Renal pelvis (tissue), 12 donors: ENCODE measurements around the gene ECHS1. TPM values are rescaled to one million over a fixed set of nuclear protein-coding genes. Genes with fewer than 3 reads are reported as not detected.
"Not testable (repeated sequence)": the region's sequence is repeated elsewhere in the genome, so short reads cannot be mapped to it uniquely, and the experiment has no call there.

ENCODE experiments used
- DNase-seq: peaks from one replicate; pipeline ENCODE4 v3.0.0-alpha.2; 2013
- long read RNA-seq, 16 experiments: transcript quantifications; one replicate each; lab custom pipeline, GENCODE V29; 2026
- polyA plus RNA-seq, 3 donors: library from polyadenylated mRNA; unstranded; fragments of 120-200 nt; gene quantifications; one replicate each; pipeline ENCODE4 v1.2.1, GENCODE V29; 2013; ENCODE audit not compliant: insufficient read length in 3 of 3

The ECHS1 gene
- polyA plus RNA-seq = 100 to 1,000 TPM; 143 to 155 (median 153) TPM
- long read RNA-seq, donor 1, transcript ECHS1-201 (8 exons, 1,617 nt) = major isoform, 72 of 98 reads
- long read RNA-seq, donor 1, partial matches to known transcripts = 26 of 98 reads
- long read RNA-seq, donor 1, other reads (novel, unspliced or antisense) = 0 of 98 reads
- long read RNA-seq, donor 2, transcript ECHS1-201 (8 exons, 1,617 nt) = major isoform, 149 of 173 reads
- long read RNA-seq, donor 2, partial matches to known transcripts = 24 of 173 reads
- long read RNA-seq, donor 2, other reads (novel, unspliced or antisense) = 0 of 173 reads
- long read RNA-seq, donor 3, transcript ECHS1-201 (8 exons, 1,617 nt) = major isoform, 78 of 125 reads
- long read RNA-seq, donor 3, partial matches to known transcripts = 47 of 125 reads
- long read RNA-seq, donor 3, other reads (novel, unspliced or antisense) = 0 of 125 reads
- long read RNA-seq, donor 4, transcript ECHS1-201 (8 exons, 1,617 nt) = major isoform, 143 of 171 reads
- long read RNA-seq, donor 4, partial matches to known transcripts = 28 of 171 reads
- long read RNA-seq, donor 4, other reads (novel, unspliced or antisense) = 0 of 171 reads
- long read RNA-seq, donor 5, transcript ECHS1-201 (8 exons, 1,617 nt) = major isoform, 58 of 74 reads
- long read RNA-seq, donor 5, partial matches to known transcripts = 16 of 74 reads
- long read RNA-seq, donor 5, other reads (novel, unspliced or antisense) = 0 of 74 reads
- long read RNA-seq, donor 6, transcript ECHS1-201 (8 exons, 1,617 nt) = major isoform, 119 of 149 reads
- long read RNA-seq, donor 6, partial matches to known transcripts = 30 of 149 reads
- long read RNA-seq, donor 6, other reads (novel, unspliced or antisense) = 0 of 149 reads
- long read RNA-seq, donor 7, transcript ECHS1-201 (8 exons, 1,617 nt) = major isoform, 133 of 333 reads
- long read RNA-seq, donor 7, partial matches to known transcripts = 168 of 333 reads
- long read RNA-seq, donor 7, other reads (novel, unspliced or antisense) = 32 of 333 reads
- long read RNA-seq, donor 8, transcript ECHS1-201 (8 exons, 1,617 nt) = major isoform, 43 of 50 reads
- long read RNA-seq, donor 8, partial matches to known transcripts = 7 of 50 reads
- long read RNA-seq, donor 8, other reads (novel, unspliced or antisense) = 0 of 50 reads
- long read RNA-seq, donor 9, transcript ECHS1-201 (8 exons, 1,617 nt) = major isoform, 140 of 194 reads
- long read RNA-seq, donor 9, partial matches to known transcripts = 54 of 194 reads
- long read RNA-seq, donor 9, other reads (novel, unspliced or antisense) = 0 of 194 reads
- long read RNA-seq, donor 10, transcript ECHS1-201 (8 exons, 1,617 nt) = major isoform, 93 of 129 reads
- long read RNA-seq, donor 10, partial matches to known transcripts = 36 of 129 reads
- long read RNA-seq, donor 10, other reads (novel, unspliced or antisense) = 0 of 129 reads
- long read RNA-seq, donor 11, transcript ECHS1-201 (8 exons, 1,617 nt) = major isoform, 72 of 100 reads
- long read RNA-seq, donor 11, partial matches to known transcripts = 28 of 100 reads
- long read RNA-seq, donor 11, other reads (novel, unspliced or antisense) = 0 of 100 reads
- long read RNA-seq, donor 12, transcript ECHS1-201 (8 exons, 1,617 nt) = major isoform, 147 of 205 reads
- long read RNA-seq, donor 12, partial matches to known transcripts = 58 of 205 reads
- long read RNA-seq, donor 12, other reads (novel, unspliced or antisense) = 0 of 205 reads
- long read RNA-seq, donor 13, transcript ECHS1-201 (8 exons, 1,617 nt) = major isoform, 35 of 80 reads
- long read RNA-seq, donor 13, partial matches to known transcripts = 45 of 80 reads
- long read RNA-seq, donor 13, other reads (novel, unspliced or antisense) = 0 of 80 reads
- long read RNA-seq, donor 14 = 0 reads
- long read RNA-seq, donor 15, transcript ECHS1-201 (8 exons, 1,617 nt) = major isoform, 164 of 235 reads
- long read RNA-seq, donor 15, partial matches to known transcripts = 64 of 235 reads
- long read RNA-seq, donor 15, other reads (novel, unspliced or antisense) = 7 of 235 reads
- long read RNA-seq, donor 16, transcript ECHS1-201 (8 exons, 1,617 nt) = major isoform, 120 of 179 reads
- long read RNA-seq, donor 16, partial matches to known transcripts = 59 of 179 reads
- long read RNA-seq, donor 16, other reads (novel, unspliced or antisense) = 0 of 179 reads

DNA sequence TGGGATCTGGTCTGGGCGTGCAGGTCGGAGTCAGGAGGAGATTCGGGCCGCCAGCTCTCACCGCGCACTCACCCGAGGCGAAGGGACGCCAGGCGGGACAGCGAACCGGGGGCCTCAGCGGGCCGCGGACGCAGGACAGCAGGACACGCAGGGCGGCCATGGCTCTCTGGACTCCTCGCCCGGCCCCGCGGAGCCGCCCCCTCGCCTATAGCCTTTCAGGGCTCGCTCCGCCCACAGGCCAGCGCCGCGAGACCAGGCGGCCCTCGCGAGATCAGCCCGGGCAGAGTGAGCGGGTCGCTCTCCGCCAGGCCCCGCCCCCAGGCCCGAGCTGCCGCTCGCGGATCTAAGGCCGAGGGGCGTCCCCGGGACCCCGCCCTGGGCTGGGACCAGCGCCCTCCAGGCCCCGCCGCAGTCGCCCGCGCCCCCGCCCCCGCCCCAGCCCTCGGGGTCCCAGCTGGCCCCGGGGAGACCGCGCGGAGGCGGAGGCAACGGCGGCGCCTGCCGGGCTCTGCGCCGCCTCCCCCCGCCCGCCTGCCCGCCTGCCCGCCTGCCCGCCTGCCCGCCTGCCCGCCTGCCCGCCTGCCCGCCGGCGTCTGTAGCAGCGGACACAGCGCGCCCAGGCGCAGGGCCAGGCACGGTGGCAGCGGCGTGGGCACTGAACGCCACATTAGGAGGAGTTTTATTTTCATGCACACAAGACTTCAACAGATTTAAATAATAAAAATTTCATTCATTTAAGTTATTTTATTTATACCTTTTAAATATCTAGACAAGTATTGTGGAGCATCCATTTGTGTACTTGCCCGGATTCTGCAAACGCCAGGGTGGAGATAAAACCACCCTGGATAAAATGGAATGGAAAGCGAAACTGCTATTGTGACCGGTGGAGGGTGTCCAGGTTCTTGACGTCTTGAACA is at the start of gene ECHS1:
TSS of gene ECHS1 (minus strand) at position 181 of the 917 bp plus-strand sequence. CDS start at position 160, 21 bp downstream.
- DNase-seq = peak; percentile 95

DNA sequence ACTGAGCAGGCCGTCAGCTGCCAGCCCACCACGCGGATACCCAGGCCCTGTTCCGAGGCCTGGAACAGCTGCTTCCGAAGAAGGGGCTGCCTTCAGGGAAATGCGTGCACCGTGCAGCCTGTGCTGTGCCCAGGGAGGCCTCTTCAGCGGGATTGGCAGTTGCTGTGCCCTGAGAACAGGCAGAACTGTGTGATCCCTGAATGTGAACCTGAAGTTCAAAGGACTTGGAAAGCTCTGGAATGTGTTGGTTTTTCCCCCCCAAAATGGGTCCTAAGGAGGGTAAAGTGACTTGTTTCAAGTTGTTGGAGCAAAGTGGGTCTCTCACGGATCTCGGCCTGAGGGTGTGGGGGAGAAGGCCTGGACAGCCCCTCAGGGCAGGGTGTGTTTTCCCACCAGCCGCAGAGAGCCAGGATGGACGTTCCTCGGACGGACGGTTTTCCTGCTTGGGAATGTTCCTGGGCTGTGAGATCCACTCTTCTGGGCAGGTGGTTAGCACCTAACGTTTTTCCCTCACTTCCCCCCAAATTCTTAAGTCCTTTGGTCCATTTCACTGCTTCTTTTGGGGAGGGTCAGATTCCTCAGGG is 49.2 kb upstream of the ECHS1 start:
- DNase-seq = no peak

DNA sequence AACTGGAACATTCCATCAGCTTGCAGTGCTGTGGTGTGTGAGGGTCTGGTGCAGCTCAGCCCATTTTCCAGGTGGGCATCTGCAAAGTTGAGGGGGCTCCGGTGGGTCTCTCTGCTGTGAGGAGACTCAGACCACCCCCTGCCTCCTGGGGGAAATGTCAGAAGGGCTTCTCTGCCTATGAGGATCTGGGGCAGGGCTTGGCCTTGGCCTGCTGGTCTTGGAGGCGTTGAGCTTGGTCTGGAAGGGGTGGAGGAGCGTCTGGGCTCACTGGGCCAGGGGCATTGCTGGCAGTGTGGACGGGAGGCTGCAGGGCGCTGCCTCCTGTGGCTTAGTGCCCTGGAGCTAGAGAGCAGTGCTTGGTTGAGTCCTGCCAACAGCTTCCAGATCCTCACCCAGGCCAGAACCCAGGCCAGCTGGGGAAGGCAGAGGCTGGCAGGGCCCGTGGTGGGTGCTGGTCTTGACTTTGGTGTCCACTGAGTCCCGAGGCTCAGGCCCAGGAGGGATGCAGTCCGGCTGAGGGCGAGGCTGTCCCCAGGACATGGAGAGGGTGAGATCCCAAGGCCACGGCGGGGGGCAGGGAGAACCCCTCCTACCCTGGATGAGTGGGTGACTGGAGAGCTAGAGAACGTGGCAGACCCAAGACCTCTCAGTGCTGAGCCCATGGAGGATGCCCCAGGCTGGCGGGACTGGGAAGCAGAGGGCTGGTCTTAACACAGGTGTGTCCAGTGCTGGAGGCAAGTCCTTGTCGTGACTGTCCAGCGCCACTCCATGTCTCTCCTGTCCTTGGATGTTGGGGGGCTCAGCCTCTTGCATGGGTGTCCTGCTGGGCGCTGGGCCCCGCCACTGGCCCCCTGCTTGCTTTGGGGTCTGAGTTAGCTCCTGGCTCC is 48.4 kb upstream of the ECHS1 start:
- no peak for DNase-seq

DNA sequence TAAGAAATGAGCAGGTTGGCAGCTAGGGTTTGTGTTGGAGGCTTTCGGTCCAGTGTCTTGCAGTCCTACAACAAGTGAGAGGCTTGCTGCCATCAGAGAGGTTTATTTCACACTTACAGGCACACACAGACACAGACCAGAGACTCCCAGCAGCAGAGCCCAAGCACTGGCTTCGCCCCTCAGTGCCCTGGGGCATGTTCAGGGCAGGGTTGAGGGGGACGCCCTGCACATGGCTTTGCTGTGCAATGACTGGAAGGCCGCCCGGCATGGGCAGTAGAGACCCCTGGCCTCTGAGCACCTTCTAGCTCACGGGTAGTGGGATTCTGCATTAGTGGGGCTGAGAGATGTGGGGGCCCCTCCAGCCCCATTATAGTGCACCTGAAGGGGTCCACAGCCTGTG is 47.4 kb upstream of the ECHS1 start:
- no peak for DNase-seq

DNA sequence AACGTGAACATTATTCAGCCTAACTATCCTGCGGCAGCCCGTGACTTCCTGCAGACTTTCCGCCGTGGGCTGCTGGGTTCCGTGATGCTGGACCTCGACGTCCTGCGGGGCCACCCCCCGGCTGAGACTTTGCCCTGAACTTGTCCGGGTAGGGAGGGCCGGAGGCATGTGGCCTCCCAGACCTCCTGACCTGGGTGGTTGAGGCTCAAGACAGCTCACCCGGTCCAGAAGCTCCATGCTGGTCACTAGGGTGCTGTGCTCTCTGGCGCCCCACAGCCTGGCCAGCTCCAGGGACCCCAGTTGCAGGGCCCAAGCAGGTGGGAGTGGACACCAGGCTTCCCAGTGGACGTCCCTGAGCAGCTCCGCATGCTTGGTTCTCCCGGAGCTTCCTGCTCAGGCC is 46.9 kb upstream of the ECHS1 start:
- no peak for DNase-seq

DNA sequence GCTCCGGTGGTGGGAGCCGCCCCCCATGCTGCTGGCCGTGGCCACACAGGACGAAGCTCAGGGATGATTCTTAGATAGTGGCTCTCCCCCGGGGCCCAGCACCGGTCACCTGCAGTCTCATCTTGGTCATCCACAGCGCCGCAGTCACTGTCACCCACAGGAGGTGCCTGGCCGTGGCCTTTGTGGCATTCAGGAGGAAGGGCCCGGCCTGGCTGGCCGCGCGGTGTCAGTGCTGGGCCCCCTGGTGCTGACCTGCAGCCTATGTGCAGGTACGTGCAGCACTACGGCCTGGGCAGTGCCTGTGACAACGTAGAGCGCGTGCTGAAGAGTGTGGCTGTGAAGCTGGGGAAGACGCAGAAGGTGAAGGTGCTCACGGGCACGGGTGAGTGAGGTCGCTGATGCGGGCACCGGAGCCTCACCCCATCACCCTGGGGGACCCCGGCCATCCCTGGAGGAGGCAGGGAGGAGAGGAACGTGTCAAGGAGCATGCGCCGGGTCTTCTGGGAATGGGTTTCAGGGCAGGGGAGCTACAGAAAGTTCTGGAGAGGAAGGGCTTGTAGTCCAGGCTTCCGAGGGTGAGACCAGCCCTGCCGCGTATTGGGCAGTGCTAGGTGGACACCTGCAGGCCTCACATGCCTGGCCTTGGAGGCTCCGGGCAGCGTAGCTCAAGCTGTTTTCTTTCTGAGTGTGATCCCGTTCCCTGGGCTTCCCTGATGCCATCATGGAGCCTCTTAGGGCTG is 46.2 kb upstream of the ECHS1 start:
- DNase-seq = no peak

DNA sequence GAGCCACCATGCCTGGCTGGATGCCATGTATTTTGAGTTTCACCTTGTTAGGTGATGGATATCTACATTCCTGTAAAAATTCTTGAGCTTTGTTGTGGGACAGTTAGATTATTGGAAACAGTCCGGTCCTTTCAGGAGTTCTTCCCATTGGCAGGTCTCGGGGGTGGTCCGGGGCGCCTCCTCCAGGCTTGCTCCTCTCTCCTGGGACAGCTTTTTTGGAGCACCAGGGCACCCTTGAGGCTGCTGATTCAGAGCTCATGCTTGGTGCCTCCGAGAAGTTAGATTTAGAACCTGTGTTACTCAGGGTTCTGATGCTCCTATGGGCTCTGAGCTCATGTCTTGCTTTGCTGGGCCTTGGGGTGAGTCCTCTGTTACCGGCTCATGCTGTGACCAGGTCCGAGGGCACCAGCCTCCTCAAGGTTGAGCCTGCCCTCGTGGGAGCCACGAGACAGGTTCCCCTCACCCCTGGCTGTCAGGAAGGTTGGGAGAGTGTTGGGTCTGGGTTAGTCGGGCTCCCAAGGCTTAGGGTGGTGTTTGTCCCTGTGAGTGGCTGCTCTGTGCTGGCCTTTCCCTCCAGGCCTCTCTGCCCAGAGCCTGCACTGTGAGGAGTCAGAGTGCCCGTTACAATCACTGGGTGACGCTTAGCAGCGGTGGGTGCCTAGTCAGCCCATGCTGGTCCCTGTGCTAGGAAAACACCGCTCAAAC is 45.3 kb upstream of the ECHS1 start:
- no peak for DNase-seq

DNA sequence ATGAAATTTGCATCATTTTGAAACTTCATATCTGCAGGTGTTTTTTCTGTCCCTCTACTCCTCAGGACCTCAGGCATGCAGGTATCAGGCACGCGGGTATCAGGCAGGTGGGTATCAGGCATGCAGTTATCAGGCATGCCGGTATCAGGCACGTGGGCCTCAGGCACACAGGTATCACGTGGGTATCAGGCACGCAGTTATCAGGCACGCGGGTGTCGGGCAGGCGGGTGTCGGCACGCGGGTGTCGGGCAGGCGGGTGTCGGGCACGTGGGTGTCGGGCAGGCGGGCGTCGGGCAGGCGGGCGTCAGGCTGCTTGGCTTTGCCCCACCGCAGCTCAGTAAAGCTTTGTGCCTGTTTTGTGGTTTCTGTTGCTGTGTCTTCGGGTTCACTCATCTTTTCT is 42.6 kb upstream of the ECHS1 start:
- DNase-seq = no peak

DNA sequence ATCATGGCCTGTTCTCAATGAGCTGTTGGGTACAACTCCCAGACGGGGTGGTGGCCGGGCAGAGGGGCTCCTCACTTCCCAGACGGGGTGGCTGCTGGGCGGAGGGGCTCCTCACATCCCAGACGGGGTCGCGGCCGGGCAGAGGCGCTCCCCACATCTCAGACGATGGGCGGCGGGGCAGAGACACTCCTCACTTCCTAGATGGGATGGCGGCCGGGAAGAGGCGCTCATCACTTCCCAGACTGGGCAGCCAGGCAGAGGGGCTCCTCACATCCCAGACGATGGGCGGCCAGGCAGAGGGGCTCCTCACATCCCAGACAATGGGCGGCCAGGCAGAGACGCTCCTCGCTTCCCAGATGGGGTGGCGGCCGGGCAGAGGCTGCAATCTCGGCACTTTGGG is 41.2 kb upstream of the ECHS1 start:
- not testable (repeated sequence) for DNase-seq

DNA sequence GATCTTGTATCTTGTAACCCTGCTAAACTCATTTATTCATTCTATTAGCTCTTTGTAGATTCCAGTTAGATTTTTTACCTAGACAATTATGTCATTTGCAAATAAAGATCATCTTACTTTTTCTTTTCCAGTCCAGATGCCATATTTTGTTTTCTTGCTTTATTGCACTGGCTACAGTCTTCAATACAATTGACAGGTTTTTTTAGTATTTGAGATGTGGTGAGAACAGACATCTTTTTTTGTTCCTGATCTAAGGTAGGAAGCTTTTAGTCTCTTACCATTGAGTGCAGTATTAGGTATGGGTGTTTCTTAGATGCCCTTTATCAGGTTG is 39.2 kb upstream of the ECHS1 start:
- no peak for DNase-seq

DNA sequence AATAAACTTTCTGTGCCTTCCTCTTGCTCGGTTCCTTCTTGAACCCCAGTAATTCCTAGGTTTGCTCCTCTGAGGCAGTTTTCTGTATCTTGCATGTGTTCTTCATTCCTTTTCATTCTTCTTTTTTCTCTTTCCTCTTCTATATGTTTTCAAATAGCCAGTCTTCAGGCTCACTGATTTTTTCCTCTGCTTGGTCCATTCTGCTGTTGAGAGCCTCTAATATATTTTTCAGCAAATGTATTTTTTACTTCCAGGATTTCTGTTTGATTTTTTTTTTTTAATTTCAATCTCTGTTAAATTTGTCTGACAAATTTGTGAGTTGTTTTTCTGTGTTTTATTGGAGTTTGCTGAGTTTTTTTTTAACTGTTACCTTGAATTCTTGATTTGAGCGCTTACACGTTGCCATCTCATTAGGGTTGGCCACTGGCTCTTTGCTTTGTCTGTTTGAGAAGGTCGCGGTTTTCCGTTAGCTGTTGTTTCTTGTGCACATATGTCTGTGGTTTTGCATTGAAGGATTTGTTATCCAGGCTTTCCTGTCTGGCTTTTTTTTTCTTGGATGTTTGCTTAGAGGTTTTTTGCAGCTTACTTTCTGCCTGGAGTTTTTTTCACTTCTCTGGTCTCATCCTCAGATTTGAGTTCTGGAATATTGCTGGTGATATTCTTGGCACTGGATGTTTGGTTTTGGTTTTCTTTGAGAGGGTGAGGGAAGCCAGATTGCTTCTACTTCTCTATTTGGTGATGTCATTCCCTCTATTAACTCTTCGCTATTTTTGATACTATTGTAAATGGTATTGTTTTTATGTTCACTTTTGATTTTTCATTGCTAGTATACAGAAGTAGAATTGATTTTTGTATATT is 38.6 kb upstream of the ECHS1 start:
- no peak for DNase-seq

DNA sequence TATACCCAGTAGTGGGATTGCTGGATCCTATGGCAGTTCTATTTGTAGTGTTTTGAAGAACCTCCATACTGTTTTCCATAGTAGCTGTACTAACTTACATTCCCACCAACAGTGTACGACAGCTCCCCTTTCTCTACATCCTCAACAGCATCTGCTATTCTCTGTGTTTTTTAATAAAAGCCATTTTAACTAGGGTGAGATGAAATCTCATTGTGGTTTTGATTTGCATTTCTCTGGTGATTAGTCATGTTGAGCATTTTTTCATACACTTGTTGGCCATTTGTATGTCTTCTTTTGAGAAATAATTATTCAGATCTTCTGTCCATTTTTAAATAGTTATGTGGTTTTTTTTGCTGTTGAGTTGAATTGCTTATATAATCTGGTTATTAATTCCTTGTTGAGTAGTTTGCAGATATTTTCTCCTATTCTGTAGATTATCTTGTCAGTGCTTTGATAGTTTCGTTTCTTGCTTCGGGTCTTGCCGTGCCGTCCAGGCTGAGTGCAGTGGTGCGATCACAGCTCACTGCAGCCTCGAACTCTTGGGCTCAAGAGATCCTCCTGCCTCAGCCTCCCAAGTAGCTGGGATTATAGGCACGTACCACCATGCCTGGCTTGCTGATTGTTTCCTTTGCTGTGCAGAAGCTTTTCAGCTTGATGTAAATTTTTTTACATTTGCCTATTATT is 32.8 kb upstream of the ECHS1 start:
- no peak for DNase-seq

DNA sequence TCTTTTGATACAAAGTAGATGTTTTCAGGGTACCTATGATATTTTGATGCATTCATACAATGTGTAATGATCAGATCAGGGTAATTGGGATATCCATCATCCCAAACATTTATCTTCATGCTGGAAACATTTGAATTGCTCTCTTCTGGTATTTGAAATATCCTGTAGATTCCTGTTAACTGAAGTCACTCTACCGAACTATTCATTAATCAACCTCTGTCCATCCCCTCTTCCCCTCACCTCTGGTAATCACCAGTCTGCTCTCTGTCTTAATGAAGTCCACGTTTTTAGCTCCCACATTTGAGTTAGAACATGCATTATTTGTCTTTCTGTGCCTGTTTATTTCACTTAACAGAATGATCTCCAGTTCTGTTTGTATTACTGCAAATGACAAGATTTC is 32.1 kb upstream of the ECHS1 start:
- DNase-seq = no peak

DNA sequence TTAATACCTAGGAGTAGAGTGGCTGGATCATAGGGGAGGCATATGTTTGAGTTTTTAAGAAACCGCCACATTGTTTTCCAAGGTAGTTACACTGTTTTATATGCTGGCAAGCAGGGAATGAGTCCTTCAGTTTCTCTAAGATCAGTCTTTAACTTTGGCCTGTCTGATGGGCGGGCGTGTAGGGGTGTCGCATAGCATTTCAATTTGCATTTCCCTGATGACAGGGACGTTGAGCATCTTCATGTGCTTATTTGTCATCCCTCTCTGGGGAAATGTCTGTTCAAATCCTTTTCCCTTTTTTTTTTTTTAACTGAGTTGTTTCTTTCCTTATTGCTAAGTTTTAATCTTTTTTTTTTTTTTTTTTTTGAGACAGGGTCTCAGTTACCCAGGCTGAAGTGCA is 30.6 kb upstream of the ECHS1 start:
- no peak for DNase-seq

DNA sequence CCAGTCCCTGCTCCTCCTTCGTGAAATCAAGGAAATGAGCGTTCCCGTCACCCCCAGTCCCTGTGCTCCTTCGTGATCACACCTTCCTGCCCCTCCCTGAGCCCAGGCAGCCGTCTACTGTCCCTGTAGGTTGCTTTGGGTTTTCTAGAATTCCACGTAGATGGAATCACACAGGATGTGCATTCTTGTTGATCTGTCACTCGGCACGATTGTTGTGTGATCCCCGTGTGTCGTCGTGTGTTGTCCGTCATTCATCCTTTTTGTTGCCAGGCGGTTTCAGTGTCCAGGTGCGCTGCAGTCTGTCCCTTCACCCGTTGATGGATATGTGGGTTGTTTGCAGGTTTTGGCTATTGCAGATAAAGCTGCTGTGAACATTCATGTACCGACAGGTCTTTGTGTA is 30.2 kb upstream of the ECHS1 start:
- no peak for DNase-seq
